A549 treated with CORT108297 at 1 μM for 4 hours (cell line): ENCODE results near the gene AGPAT1. TPM values are rescaled to one million over a fixed set of nuclear protein-coding genes. Genes with fewer than 3 reads are reported as not detected.

Experiments
- total RNA-seq: library from RNA; stranded (reverse); fragments of 200-300 nt; extraction: Qiagen RNA extraction; gene quantifications from 5 replicates; pipeline ENCODE4 v1.2.3, GENCODE V29; 2022

AGPAT1 gene
- 33.3 to 41.7 TPM (median 40.0 TPM) in 5 replicates for total RNA-seq

GRCh38 chr6:32175711-32176475 lies at the start of gene AGPAT1:
AGPAT1 (minus strand) TSS chr6:32176084; CDS start chr6:32171496, 4,588 bp downstream.

GRCh38 chr6:32223258-32224235 lies 47.7 kb upstream of the AGPAT1 start, which contains the start of gene NOTCH4:
NOTCH4 (minus strand) TSS chr6:32224067; CDS start chr6:32223928, 139 bp downstream.

GRCh38 chr6:32192608-32193039 lies 16.7 kb upstream of the AGPAT1 start, which contains the start of gene GPSM3:
GPSM3 (minus strand) TSS chr6:32192643; CDS start chr6:32192513, 130 bp downstream.

GRCh38 chr6:32190054-32190851 lies 14.4 kb upstream of the AGPAT1 start, which contains the start of gene PBX2:
PBX2 (minus strand) TSS chr6:32190202; CDS start chr6:32189915, 287 bp downstream.

GRCh38 chr6:32184084-32184640 lies 8.3 kb upstream of the AGPAT1 start, which contains the start of gene AGER:
AGER (minus strand) TSS chr6:32184253; CDS start chr6:32184222, 31 bp downstream.

GRCh38 chr6:32177788-32178546 lies 2.1 kb upstream of the AGPAT1 start, which contains the start of gene RNF5:
RNF5 (plus strand) TSS chr6:32178405; CDS start chr6:32178512, 107 bp downstream.

GRCh38 chr6:32164295-32164694 lies 11.6 kb downstream of the AGPAT1 start, which contains the start of gene EGFL8:
EGFL8 (plus strand) TSS chr6:32164595; CDS start chr6:32166166, 1,571 bp downstream.

GRCh38 chr6:32153564-32154513 lies 22.0 kb downstream of the AGPAT1 start, which contains the start of gene PPT2:
PPT2 (plus strand) TSS chr6:32154141; CDS start chr6:32154595, 454 bp downstream.

GRCh38 chr6:32151863-32152768 lies 23.8 kb downstream of the AGPAT1 start, which contains the start of gene PRRT1:
PRRT1 (minus strand) TSS chr6:32151939; CDS start chr6:32151827, 112 bp downstream.

GRCh38 chr6:32127717-32128592 lies 47.9 kb downstream of the AGPAT1 start, which contains the start of gene ATF6B:
ATF6B (minus strand) TSS chr6:32128246; CDS start chr6:32128207, 39 bp downstream.

Other genes with a start within 250 kb of the AGPAT1 start
- 0.21 to 0.68 TPM (median 0.31 TPM) in 5 replicates for gene C2, start 248.4 kb downstream of the AGPAT1 start, total RNA-seq
- gene CFB, start 230.0 kb downstream of the AGPAT1 start, total RNA-seq, result 1.5 to 3.3 TPM (median 2.4 TPM) in 5 replicates
- gene NELFE, start 217.1 kb downstream of the AGPAT1 start, total RNA-seq, result 74.7 to 85.0 TPM (median 75.1 TPM) in 5 replicates
- gene SKIC2, start 216.9 kb downstream of the AGPAT1 start, total RNA-seq, result 21.0 to 27.3 TPM (median 25.4 TPM) in 5 replicates
- gene DXO, start 203.9 kb downstream of the AGPAT1 start, total RNA-seq, result 11.7 to 13.4 TPM (median 12.5 TPM) in 5 replicates
- gene C4A, start 194.0 kb downstream of the AGPAT1 start, total RNA-seq, result 0.48 to 1.5 TPM (median 1.1 TPM) in 5 replicates
- 0.46 to 1.7 TPM (median 0.76 TPM) in 5 replicates for gene C4B, start 161.3 kb downstream of the AGPAT1 start, total RNA-seq
- not detected in 5 replicates for gene CYP21A2, start 137.7 kb downstream of the AGPAT1 start, total RNA-seq
- gene TNXB, start 66.7 kb downstream of the AGPAT1 start, total RNA-seq, result 0.32 to 0.72 TPM (median 0.56 TPM) in 5 replicates
- 27.4 to 38.6 TPM (median 36.1 TPM) in 5 replicates for gene ATF6B, start 47.8 kb downstream of the AGPAT1 start, total RNA-seq
- 6.4 to 8.4 TPM (median 8.1 TPM) in 5 replicates for gene FKBPL, start 45.8 kb downstream of the AGPAT1 start, total RNA-seq
- 0.30 to 0.74 TPM (median 0.52 TPM) in 5 replicates for gene PRRT1, start 24.1 kb downstream of the AGPAT1 start, total RNA-seq
- gene PPT2, start 21.9 kb downstream of the AGPAT1 start, total RNA-seq, result 7.1 to 10.4 TPM (median 9.9 TPM) in 5 replicates
- gene EGFL8, start 11.5 kb downstream of the AGPAT1 start, total RNA-seq, result 1.4 to 2.6 TPM (median 1.9 TPM) in 5 replicates
- gene RNF5, start 2.3 kb upstream of the AGPAT1 start, total RNA-seq, result 32.2 to 49.6 TPM (median 47.9 TPM) in 5 replicates
- gene AGER, start 8.2 kb upstream of the AGPAT1 start, total RNA-seq, result 1.4 to 2.3 TPM (median 1.7 TPM) in 5 replicates
- gene PBX2, start 14.1 kb upstream of the AGPAT1 start, total RNA-seq, result 13.9 to 19.9 TPM (median 17.4 TPM) in 5 replicates
- gene GPSM3, start 16.6 kb upstream of the AGPAT1 start, total RNA-seq, result 0.31 to 0.43 TPM (median 0.38 TPM) in 5 replicates
- gene NOTCH4, start 48.0 kb upstream of the AGPAT1 start, total RNA-seq, result 0.36 to 0.78 TPM (median 0.66 TPM) in 5 replicates
- not detected in 5 replicates for gene TSBP1, start 195.8 kb upstream of the AGPAT1 start, total RNA-seq
- not detected in 5 replicates for gene BTNL2, start 231.1 kb upstream of the AGPAT1 start, total RNA-seq